Glutamatergic neuron (in vitro differentiated cells): Measurements from ENCODE around the gene SERPIND1. TPM values are rescaled to one million over a fixed set of nuclear protein-coding genes. Genes with fewer than 3 reads are reported as not detected.

ENCODE experiments used
- DNase-seq: peaks from one replicate; pipeline ENCODE4 v3.0.0; 2022
- H3K27ac Mint-ChIP-seq: one replicate; pipeline ENCODE4 v1.8.0; 2020; ENCODE audit warnings: mild to moderate bottlenecking, mixed read lengths, inconsistent platforms; ENCODE audit not compliant: unreplicated experiment
- H3K27me3 Mint-ChIP-seq: one replicate; pipeline ENCODE4 v1.8.0; 2020; ENCODE audit warnings: mild to moderate bottlenecking, moderate library complexity, mixed read lengths, inconsistent platforms; ENCODE audit not compliant: unreplicated experiment
- H3K36me3 Mint-ChIP-seq: one replicate; pipeline ENCODE4 v1.8.0; 2020; ENCODE audit warnings: mild to moderate bottlenecking, mixed read lengths, inconsistent platforms; ENCODE audit not compliant: unreplicated experiment
- H3K4me1 Mint-ChIP-seq: one replicate; pipeline ENCODE4 v1.8.0; 2020; ENCODE audit warnings: mild to moderate bottlenecking, low read depth, mixed read lengths, inconsistent platforms; ENCODE audit not compliant: unreplicated experiment
- H3K4me3 Mint-ChIP-seq: one replicate; pipeline ENCODE4 v1.8.0; 2020; ENCODE audit warnings: mild to moderate bottlenecking, mixed read lengths, inconsistent platforms; ENCODE audit not compliant: unreplicated experiment
- H3K9me3 Mint-ChIP-seq: one replicate; pipeline ENCODE4 v1.8.0; 2020; ENCODE audit warnings: mild to moderate bottlenecking, moderate library complexity, mixed read lengths, inconsistent platforms; ENCODE audit not compliant: unreplicated experiment
- CTCF ChIP-seq: fragments of 200-600 bp; sonication (generic); IDR thresholded peaks from one replicate; pipeline ENCODE4 v1.5.0; 2021; ENCODE audit not compliant: partially characterized antibody, unreplicated experiment
- total RNA-seq: library from RNA; stranded (reverse); fragmentation: NEBNext Ultra II Directional; extraction: Animal tissue kit (Norgen Biotek cat#: 25700); gene quantifications from one replicate; pipeline ENCODE4 v1.2.1, GENCODE V29; 2021; ENCODE audit not compliant: unreplicated experiment

Gene SERPIND1
- total RNA-seq, 1 donor from 2014 or later = not detected

DNA sequence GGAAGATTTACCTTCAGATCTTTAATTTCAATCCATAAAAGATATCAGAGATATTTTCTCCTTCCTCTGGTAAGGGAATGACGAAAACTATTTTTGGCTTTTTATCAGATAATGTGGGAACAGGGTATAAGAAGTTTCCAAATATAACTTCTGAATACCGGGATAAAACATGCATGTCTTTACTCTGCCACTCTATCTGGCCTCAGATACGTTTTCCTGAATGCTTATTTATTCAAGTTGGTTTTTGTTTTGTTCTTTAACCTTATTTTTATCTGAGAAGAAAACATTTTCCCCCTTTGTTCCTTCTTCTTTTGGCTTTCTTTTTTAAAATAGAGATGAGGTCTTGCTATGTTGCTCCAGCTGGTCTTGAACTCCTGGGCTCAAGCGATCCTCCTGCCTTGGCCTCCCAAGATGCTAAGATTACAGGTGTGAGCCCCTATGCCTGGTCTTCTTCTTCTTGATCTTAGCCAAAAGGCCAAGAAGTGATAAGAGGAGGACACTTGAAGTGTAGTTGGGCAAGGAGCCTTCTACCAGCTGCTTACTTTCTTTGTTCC is 1.5 kb downstream of the SERPIND1 start:
- no peak for TF ChIP-seq CTCF
- no peaks in the 10 kb centered on the region for H3K27me3 Mint-ChIP-seq
- DNase-seq = no peak
- peaks cover 5% of the 10 kb centered on the region for H3K9me3 Mint-ChIP-seq
- H3K27ac Mint-ChIP-seq = no peak overlapping the region
- no peak overlapping the region for H3K4me3 Mint-ChIP-seq
- no peaks in the 10 kb centered on the region for H3K36me3 Mint-ChIP-seq
- H3K4me1 Mint-ChIP-seq = peaks cover 11% of the 10 kb centered on the region

GRCh38 chr22:20776624-20777405 is 2.9 kb downstream of the SERPIND1 start:
- Mint-ChIP-seq H3K27me3 (no peaks in the 10 kb centered on the region), H3K27ac (no peak overlapping the region), H3K4me1 (peaks cover 11% of the 10 kb centered on the region), H3K36me3 (no peaks in the 10 kb centered on the region), H3K9me3 (peaks cover 3% of the 10 kb centered on the region), H3K4me3 (no peak overlapping the region)
- DNase-seq = no peak
- no peak for TF ChIP-seq CTCF

- H3K27ac Mint-ChIP-seq = no peak overlapping the region
Measured at GRCh38 chr22:20777420-20778177, 3.7 kb downstream of the SERPIND1 start.

GRCh38 chr22:20779014-20779817 is 5.3 kb downstream of the SERPIND1 start:
- H3K9me3 Mint-ChIP-seq = no peaks in the 10 kb centered on the region
- no peaks in the 10 kb centered on the region for H3K36me3 Mint-ChIP-seq
- H3K4me3 Mint-ChIP-seq = no peak overlapping the region
- peaks cover 3% of the 10 kb centered on the region for H3K27me3 Mint-ChIP-seq
- no peak for TF ChIP-seq CTCF
- no peak overlapping the region for H3K27ac Mint-ChIP-seq
- H3K4me1 Mint-ChIP-seq = no peaks in the 10 kb centered on the region
- no peak for DNase-seq

More at GRCh38 chr22:20777420-20778177, 3.7 kb downstream of the SERPIND1 start:
- H3K9me3 Mint-ChIP-seq = peaks cover 3% of the 10 kb centered on the region
- peaks cover 8% of the 10 kb centered on the region for H3K4me1 Mint-ChIP-seq
- no peaks in the 10 kb centered on the region for H3K36me3 Mint-ChIP-seq
- no peak overlapping the region for H3K4me3 Mint-ChIP-seq
- no peak for TF ChIP-seq CTCF
- H3K27me3 Mint-ChIP-seq = no peaks in the 10 kb centered on the region
- DNase-seq = no peak
